GM12874 (cell line): ENCODE measurements around the gene HDX.

ENCODE experiments used
- TF ChIP-seq, protein P1 (sequence below): IDR thresholded peaks from 2 replicates; pipeline ENCODE4 v1.5.1; 2011; ENCODE audit warnings: low read depth, mild to moderate bottlenecking, control low read depth, low read length, moderate library complexity; ENCODE audit not compliant: insufficient read depth

HDX gene

GRCh38 chrX:84322083-84322827 is 180.0 kb downstream of the HDX start:
- TF ChIP-seq, protein P1, sequence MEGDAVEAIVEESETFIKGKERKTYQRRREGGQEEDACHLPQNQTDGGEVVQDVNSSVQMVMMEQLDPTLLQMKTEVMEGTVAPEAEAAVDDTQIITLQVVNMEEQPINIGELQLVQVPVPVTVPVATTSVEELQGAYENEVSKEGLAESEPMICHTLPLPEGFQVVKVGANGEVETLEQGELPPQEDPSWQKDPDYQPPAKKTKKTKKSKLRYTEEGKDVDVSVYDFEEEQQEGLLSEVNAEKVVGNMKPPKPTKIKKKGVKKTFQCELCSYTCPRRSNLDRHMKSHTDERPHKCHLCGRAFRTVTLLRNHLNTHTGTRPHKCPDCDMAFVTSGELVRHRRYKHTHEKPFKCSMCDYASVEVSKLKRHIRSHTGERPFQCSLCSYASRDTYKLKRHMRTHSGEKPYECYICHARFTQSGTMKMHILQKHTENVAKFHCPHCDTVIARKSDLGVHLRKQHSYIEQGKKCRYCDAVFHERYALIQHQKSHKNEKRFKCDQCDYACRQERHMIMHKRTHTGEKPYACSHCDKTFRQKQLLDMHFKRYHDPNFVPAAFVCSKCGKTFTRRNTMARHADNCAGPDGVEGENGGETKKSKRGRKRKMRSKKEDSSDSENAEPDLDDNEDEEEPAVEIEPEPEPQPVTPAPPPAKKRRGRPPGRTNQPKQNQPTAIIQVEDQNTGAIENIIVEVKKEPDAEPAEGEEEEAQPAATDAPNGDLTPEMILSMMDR, result no peak

- TF ChIP-seq, protein P1, result no peak
Measured at GRCh38 chrX:84320614-84321013, 181.6 kb downstream of the HDX start.

DNA sequence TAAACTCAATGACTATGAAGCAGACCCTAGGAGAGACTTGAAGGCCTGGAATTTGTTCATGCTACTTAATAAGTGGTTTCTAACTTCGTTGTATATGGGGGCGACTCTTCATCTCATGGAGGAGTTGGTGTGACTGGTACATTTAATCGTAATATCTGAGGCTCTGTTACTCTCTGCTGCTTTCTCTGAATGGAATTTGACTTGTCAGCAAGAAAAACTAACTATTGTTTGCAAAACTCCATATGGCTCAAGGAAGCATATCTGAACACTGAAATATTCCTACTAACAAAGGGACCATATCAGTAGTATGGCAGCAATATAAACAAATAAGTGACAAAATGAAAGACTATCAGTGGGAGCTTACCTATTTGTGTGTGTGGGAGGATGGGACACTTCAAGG is 182.2 kb downstream of the HDX start:
- TF ChIP-seq, protein P1, result no peak

DNA sequence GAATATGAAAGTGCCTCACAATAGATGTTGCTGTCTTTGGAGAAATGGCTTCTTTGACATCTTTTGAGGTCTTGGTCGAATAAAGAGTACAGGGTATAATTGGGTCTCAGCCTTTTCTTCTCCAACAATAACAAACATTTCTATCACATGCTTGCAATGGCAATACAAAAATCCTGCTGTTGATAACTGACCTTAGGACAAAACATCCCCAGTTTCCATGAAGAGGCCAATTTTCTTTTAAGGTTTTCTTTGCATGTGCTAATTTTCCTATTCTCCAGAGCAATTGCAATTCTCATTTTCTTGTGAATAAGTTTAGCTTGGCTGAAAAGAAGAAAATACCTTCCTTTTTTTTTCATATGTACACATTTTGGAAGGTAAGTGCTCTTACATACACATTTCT is 183.6 kb downstream of the HDX start:
- TF ChIP-seq, protein P1, result no peak
